ENCODE data around the gene TFPT.

DNA sequence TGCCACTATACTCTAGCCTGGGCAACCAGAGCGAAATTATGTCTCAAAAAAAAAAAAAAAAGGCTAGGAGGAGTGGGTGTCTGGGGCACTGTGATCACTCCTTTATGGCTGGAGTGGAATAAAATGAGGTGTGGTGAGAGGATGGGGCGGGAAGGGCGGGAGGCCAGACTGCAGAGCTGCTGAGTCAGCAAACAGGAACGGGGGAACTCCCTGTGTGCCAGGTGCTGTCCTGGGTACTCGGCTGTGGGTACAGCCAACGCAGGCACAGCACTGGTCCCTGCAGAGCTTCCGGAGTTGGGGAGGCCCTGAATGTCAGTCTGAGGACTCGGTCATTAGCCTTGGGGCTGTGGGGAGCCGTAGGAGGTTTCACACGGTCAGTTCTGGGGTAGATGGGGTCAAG lies 5.8 kb upstream of the TFPT start:
- TF ChIP-seq POLR2A (IDR thresholded peaks at IDR 0.05) (no peak), CTCF (IDR thresholded peaks at IDR 0.05 in 4 of 5, conservative IDR thresholded peaks at IDR 0.05 in 1 of 5) (no peak)

Data from gastrocnemius medialis (tissue), 4 donors.